SK-N-SH (cell line): Measurements from ENCODE around the gene RECK. TPM values are rescaled to one million over a fixed set of nuclear protein-coding genes. Genes with fewer than 3 reads are reported as not detected.

Experiments
- CTCF ChIA-PET: fragments of 300-600, 350-600 bp; formaldehyde crosslinking; extraction: SDS; loops from one replicate; lab custom pipeline; 2021; lab: Yijun Ruan, JAX
- POLR2A ChIA-PET: fragments of 350-600 bp; sonication (Branson Sonifier 250); formaldehyde crosslinking; extraction: SDS; loops from one replicate; lab custom pipeline; 2020; ENCODE audit warnings: antibody characterized with exemption, inconsistent platforms; lab: Yijun Ruan, JAX
- DNase-seq: peaks from one replicate; pipeline ENCODE4 v3.0.0; 2012
- H2AFZ ChIP-seq: fragments of 200-600 bp; sonication (generic); 2 replicates; pipeline ENCODE4 v1.8.1; 2016; ENCODE audit warnings: antibody characterized with exemption, mild to moderate bottlenecking, low read depth
- H3F3A ChIP-seq: fragments of 200-600 bp; sonication (generic); replicated peaks from 2 replicates; pipeline ENCODE3; 2016; ENCODE audit warnings: antibody characterized with exemption, mild to moderate bottlenecking; ENCODE audit not compliant: insufficient read depth
- H3K27ac ChIP-seq, 2 experiments: fragments of 200-500 bp in 1 of 2; fragments of 200-600 bp in 1 of 2; sonication (Bioruptor generic) in 1 of 2; sonication (generic), shearing (Covaris generic) in 1 of 2; 2 replicates each; pipeline versions ENCODE4 v1.5.1 to v1.6.1; 2014 to 2016; ENCODE audit warnings: low read depth in 2 of 2, inconsistent platforms in 1 of 2, low read length in 1 of 2, mild to moderate bottlenecking in 1 of 2, mixed read lengths in 1 of 2
- H3K27me3 ChIP-seq: fragments of 200-600 bp; sonication (generic), shearing (Covaris generic); 2 replicates; pipeline ENCODE4 v1.6.1; 2016; ENCODE audit warnings: mixed run types; ENCODE audit not compliant: insufficient read depth
- H3K36me3 ChIP-seq, 2 experiments: fragments of 200-500 bp in 1 of 2; fragments of 200-600 bp in 1 of 2; sonication (Bioruptor generic) in 1 of 2; sonication (generic) in 1 of 2; replicated peaks in 1 of 2; 2 replicates each; pipeline versions ENCODE3 to v1.5.1; 2014 to 2016; ENCODE audit warnings: low read length in 1 of 2, mild to moderate bottlenecking in 1 of 2; ENCODE audit not compliant: insufficient read depth in 2 of 2, control insufficient read depth in 1 of 2
- H3K4me1 ChIP-seq, 2 experiments: fragments of 200-500 bp in 1 of 2; fragments of 200-600 bp in 1 of 2; sonication (Bioruptor generic) in 1 of 2; sonication (generic), shearing (Covaris generic) in 1 of 2; 2 replicates each; pipeline versions ENCODE4 v1.5.1 to v1.6.1; 2014 to 2016; ENCODE audit warnings: low read depth in 1 of 2, low read length in 1 of 2, mixed run types in 1 of 2; ENCODE audit not compliant: insufficient read depth in 2 of 2, control insufficient read depth in 1 of 2
- H3K4me2 ChIP-seq: fragments of 200-600 bp; sonication (generic), shearing (Covaris generic); 2 replicates; pipeline ENCODE4 v1.6.1; 2017; ENCODE audit warnings: mixed run types
- H3K4me3 ChIP-seq, 2 experiments: fragments of 200-500 bp in 1 of 2; fragments of 200-600 bp in 1 of 2; sonication (Bioruptor generic) in 1 of 2; sonication (generic), shearing (Covaris generic) in 1 of 2; 2 replicates each; pipeline versions ENCODE4 v1.5.1 to v1.8.1; 2014 to 2016; ENCODE audit warnings: low read depth in 2 of 2, inconsistent platforms in 1 of 2, low read length in 1 of 2, mild to moderate bottlenecking in 1 of 2, mixed read lengths in 1 of 2, moderate library complexity in 1 of 2
- H3K79me2 ChIP-seq: fragments of 200-600 bp; sonication (generic); 2 replicates; pipeline ENCODE4 v1.8.1; 2017; ENCODE audit warnings: mild to moderate bottlenecking; ENCODE audit not compliant: insufficient read depth
- H3K9ac ChIP-seq: fragments of 200-600 bp; sonication (generic); 2 replicates; pipeline ENCODE4 v1.6.1; 2017; ENCODE audit warnings: mixed run types
- H3K9me2 ChIP-seq: fragments of 200-600 bp; sonication (generic); 2 replicates; pipeline ENCODE4 v1.6.1; 2017; ENCODE audit warnings: mixed run types
- H3K9me3 ChIP-seq: fragments of 200-600 bp; sonication (generic); 2 replicates; pipeline ENCODE4 v1.6.1; 2017; ENCODE audit warnings: mixed run types, mild to moderate bottlenecking, moderate library complexity
- H4K20me1 ChIP-seq: fragments of 200-600 bp; sonication (generic); 2 replicates; pipeline ENCODE4 v1.6.1; 2017; ENCODE audit warnings: mild to moderate bottlenecking, mixed run types; ENCODE audit not compliant: insufficient read depth
- CHD2 ChIP-seq: fragments of 150-350 bp; IDR thresholded peaks from 2 replicates; pipeline ENCODE4 v1.6.1; 2018; ENCODE audit warnings: low read length; ENCODE audit not compliant: partially characterized antibody
- ELF1 ChIP-seq: IDR thresholded peaks from 2 replicates; pipeline ENCODE4 v1.4.0; 2012
- FOSL2 ChIP-seq: IDR thresholded peaks from 2 replicates; pipeline ENCODE4 v1.4.0; 2012; ENCODE audit warnings: low read depth, mild to moderate bottlenecking, moderate library complexity, borderline replicate concordance
- FOXJ3 ChIP-seq: sonication (generic); formaldehyde crosslinking; IDR thresholded peaks from 2 replicates; pipeline ENCODE4 v1.5.1; 2020; ENCODE audit warnings: mild to moderate bottlenecking, missing genetic modification reagents
- GATA2 ChIP-seq: sonication (generic); formaldehyde crosslinking; IDR thresholded peaks from 2 replicates; pipeline ENCODE4 v1.5.0; 2020; ENCODE audit warnings: mild to moderate bottlenecking, missing genetic modification reagents
- JUND ChIP-seq: IDR thresholded peaks from 2 replicates; pipeline ENCODE4 v1.4.0; 2012
- NFIC ChIP-seq: IDR thresholded peaks from 2 replicates; pipeline ENCODE4 v1.4.0; 2012; ENCODE audit warnings: borderline replicate concordance
- PBX3 ChIP-seq: IDR thresholded peaks from 2 replicates; pipeline ENCODE4; 2012
- POLR2AphosphoS5 ChIP-seq: IDR thresholded peaks from 2 replicates; pipeline ENCODE4 v1.6.1; 2012; ENCODE audit warnings: low read depth, low read length
- RCOR1 ChIP-seq: fragments of 150-350 bp; IDR thresholded peaks from 2 replicates; pipeline ENCODE4 v1.6.1; 2017; ENCODE audit warnings: antibody characterized with exemption, low read length
- REST ChIP-seq: IDR thresholded peaks from 2 replicates; pipeline ENCODE4 v1.6.1; 2012; ENCODE audit warnings: mild to moderate bottlenecking, low read depth, low read length, moderate library complexity
- RFX5 ChIP-seq: IDR thresholded peaks from 2 replicates; pipeline ENCODE4 v1.6.1; 2012; ENCODE audit warnings: mild to moderate bottlenecking, improper control_type of control experiment, low read length
- RXRA ChIP-seq: IDR thresholded peaks from 2 replicates; pipeline ENCODE4 v1.4.0; 2012; ENCODE audit warnings: low read depth, mild to moderate bottlenecking, borderline replicate concordance
- TEAD4 ChIP-seq: IDR thresholded peaks from 2 replicates; pipeline ENCODE4 v1.4.0; 2012; ENCODE audit warnings: mild to moderate bottlenecking, borderline replicate concordance; ENCODE audit not compliant: insufficient read depth
- WGBS: methylation state at CpG from one replicate; pipeline ENCODE4 v1.1.6; 2017; ENCODE audit warnings: low lambda C conversion rate; 5-methylcytosine and 5-hydroxymethylcytosine counted together
- polyA plus RNA-seq, 3 experiments: library from polyadenylated mRNA; depleted of rRNA; stranded (reverse); fragments of >200 nt; gene quantifications; 2 replicates each; pipeline ENCODE4 v1.2.3, GENCODE V29; 2012
- TF ChIP-seq, protein P1 (sequence below): IDR thresholded peaks from 2 replicates; pipeline ENCODE4 v1.4.0; 2012; ENCODE audit warnings: low read depth, borderline replicate concordance

The RECK gene
- polyA plus RNA-seq, 1 of the 3 experiments (the other 2 are of a cell fraction) = 22.8 TPM

- no peak for DNase-seq
- Histone ChIP-seq H3K4me1 (peaks cover 0 to 7% of the 10 kb centered on the region in 2 experiments; a peak in 2 of 4 replicates), H3K4me3 (no peak overlapping the region), H3K4me2 (no peak overlapping the region), H2AFZ (no peak overlapping the region), H3K36me3 (peaks cover 25 to 33% of the 10 kb centered on the region in 2 experiments), H3K27me3 (no peaks in the 10 kb centered on the region), H3F3A (peaks cover 11% of the 10 kb centered on the region), H3K79me2 (no peaks in the 10 kb centered on the region), H3K9ac (no peak overlapping the region), H3K9me2 (no peaks in the 10 kb centered on the region), H3K9me3 (no peaks in the 10 kb centered on the region), H3K27ac (no peak overlapping the region), H4K20me1 (no peaks in the 10 kb centered on the region)
- 79% methylated on average over 3 of the region's 3 CpGs for WGBS
- ChIA-PET CTCF (interaction anchor here (1.3 to 11.7 kb wide), 2 partner anchors 13 to 15 kb away, joined by 3 to 76 read pairs; no protein-coding TSS in a partner anchor), POLR2A (no interaction called here)
- 0 out of 2 replicates have a peak, but pooled peaks have one; percentile 21 for TF ChIP-seq JUND
- TF ChIP-seq NFIC = no peak
Observed at GRCh38 chr9:36116593-36116992, 79.9 kb downstream of the RECK start.

DNA sequence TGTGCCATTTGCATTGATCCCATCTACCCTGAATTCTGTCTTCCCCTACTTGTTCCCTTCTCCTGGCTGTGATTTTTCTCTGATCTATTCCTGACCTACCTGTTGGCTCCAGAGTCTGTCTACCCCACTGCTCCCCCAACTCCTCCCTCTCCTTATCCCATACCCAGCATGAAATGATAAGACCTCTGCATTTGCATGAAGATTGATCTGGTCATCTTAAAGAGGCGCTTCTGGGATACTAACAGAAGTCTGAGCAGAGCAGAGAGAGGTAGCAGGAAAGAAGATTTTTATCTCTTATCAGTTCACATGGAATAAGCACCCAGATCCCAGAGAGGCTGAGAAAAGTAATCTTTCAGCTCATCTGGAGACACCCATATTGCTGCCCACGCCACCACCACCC lies 81.5 kb downstream of the RECK start:
- Histone ChIP-seq H3K79me2 (no peaks in the 10 kb centered on the region), H3K4me3 (no peak overlapping the region), H3K9me2 (no peaks in the 10 kb centered on the region), H3K9me3 (no peaks in the 10 kb centered on the region), H3F3A (peaks cover 8% of the 10 kb centered on the region), H3K9ac (no peak overlapping the region), H4K20me1 (no peaks in the 10 kb centered on the region), H2AFZ (no peak overlapping the region), H3K36me3 (peaks cover 22 to 44% of the 10 kb centered on the region in 2 experiments), H3K4me2 (no peak overlapping the region), H3K27me3 (no peaks in the 10 kb centered on the region), H3K4me1 (no peaks in the 10 kb centered on the region; a peak in 2 of 4 replicates), H3K27ac (no peak overlapping the region)
- ChIA-PET CTCF (interaction anchor here (0.6 to 11.7 kb wide), 7 partner anchors 9 to 628 kb away, joined by 3 to 76 read pairs (median 4); partner anchors contain the start of gene RUSC2), POLR2A (no interaction called here)
- WGBS = 95% methylated on average over 2 of the region's 2 CpGs
- DNase-seq = no peak
- no peak for TF ChIP-seq RCOR1
- TF ChIP-seq GATA2 (CRISPR knock-in tag) = no peak
- no peak for TF ChIP-seq ELF1
- no peak for TF ChIP-seq NFIC
- TF ChIP-seq RXRA = no peak

DNA sequence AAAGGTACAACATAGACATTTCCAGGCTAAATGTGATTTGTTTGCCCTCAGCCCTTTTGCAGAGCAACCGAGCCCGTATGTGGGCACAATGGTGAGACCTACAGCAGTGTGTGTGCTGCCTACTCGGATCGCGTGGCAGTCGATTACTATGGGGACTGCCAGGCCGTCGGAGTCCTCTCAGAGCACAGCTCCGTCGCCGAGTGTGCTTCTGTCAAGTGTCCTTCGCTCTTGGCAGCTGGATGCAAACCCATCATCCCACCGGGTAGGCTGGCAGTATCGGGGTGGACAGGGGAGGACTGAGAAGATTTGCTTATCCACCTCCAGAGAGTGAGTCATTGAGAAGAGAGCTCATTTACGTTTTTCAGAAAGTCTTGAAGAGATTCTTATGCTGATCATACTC lies 82.0 kb downstream of the RECK start:
- no peak overlapping the region for H3K9ac ChIP-seq
- no peak overlapping the region for H3K27ac ChIP-seq
- no peak overlapping the region for H2AFZ ChIP-seq
- POLR2A ChIA-PET = no interaction called here
- CTCF ChIA-PET = interaction anchor here (0.6 to 11.7 kb wide), 8 partner anchors 8 to 629 kb away, joined by 3 to 76 read pairs (median 3); partner anchors contain the start of genes GLIPR2 and RUSC2
- no peak for DNase-seq
- H3K4me3 ChIP-seq = no peak overlapping the region
- peaks cover 27 to 48% of the 10 kb centered on the region in 2 experiments for H3K36me3 ChIP-seq
- WGBS = 80% methylated on average over 6 of the region's 15 CpGs
- H3K79me2 ChIP-seq = no peaks in the 10 kb centered on the region
- H3K9me3 ChIP-seq = no peaks in the 10 kb centered on the region
- peaks cover 5% of the 10 kb centered on the region for H3F3A ChIP-seq
- H3K9me2 ChIP-seq = no peaks in the 10 kb centered on the region
- H3K4me1 ChIP-seq = no peaks in the 10 kb centered on the region; a peak in 1 of 4 replicates
- H3K4me2 ChIP-seq = no peak overlapping the region
- no peaks in the 10 kb centered on the region for H4K20me1 ChIP-seq
- no peaks in the 10 kb centered on the region for H3K27me3 ChIP-seq
- TF ChIP-seq REST (no peak), CHD2 (no peak), FOSL2 (no peak), TEAD4 (no peak), PBX3 (no peak), JUND (no peak), RXRA (no peak), RFX5 (no peak), POLR2AphosphoS5 (no peak), FOXJ3 (no peak)
- TF ChIP-seq, protein P1, sequence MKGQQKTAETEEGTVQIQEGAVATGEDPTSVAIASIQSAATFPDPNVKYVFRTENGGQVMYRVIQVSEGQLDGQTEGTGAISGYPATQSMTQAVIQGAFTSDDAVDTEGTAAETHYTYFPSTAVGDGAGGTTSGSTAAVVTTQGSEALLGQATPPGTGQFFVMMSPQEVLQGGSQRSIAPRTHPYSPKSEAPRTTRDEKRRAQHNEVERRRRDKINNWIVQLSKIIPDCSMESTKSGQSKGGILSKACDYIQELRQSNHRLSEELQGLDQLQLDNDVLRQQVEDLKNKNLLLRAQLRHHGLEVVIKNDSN = no peak
